Caco-2 (cell line): ENCODE measurements around the gene APH1B. TPM values are rescaled to one million over a fixed set of nuclear protein-coding genes. Genes with fewer than 3 reads are reported as not detected.
"Not testable (repeated sequence)": the region's sequence is repeated elsewhere in the genome, so short reads cannot be mapped to it uniquely, and the experiment has no call there.

ENCODE experiments used
- BruUV-seq: library from RNA; stranded (reverse); fragments of 400-500 nt; replicated peaks from 2 replicates; lab custom pipeline; 2021; lab: Mats Ljungman, UMichigan
- CTCF ChIA-PET: fragments of 300-600 bp; sonication (Branson Sonifier 250); formaldehyde crosslinking; loops from one replicate; lab custom pipeline; 2022; ENCODE audit warnings: antibody characterized with exemption; lab: Charles Lee
- POLR2A ChIA-PET: fragments of 300-600 bp; sonication (Branson Sonifier 250); formaldehyde crosslinking; loops from one replicate; lab custom pipeline; 2022; ENCODE audit warnings: antibody characterized with exemption; lab: Charles Lee
- DNase-seq, 2 experiments: peaks; one replicate each; pipeline versions ENCODE4 v3.0.0 to v3.0.0-alpha.2; 2020 to 2022
- H3K27me3 ChIP-seq: replicated peaks from 2 replicates; pipeline ENCODE4 v1.6.0; 2011; ENCODE audit warnings: low read length; ENCODE audit not compliant: control insufficient read depth, insufficient read depth
- H3K36me3 ChIP-seq: 2 replicates; pipeline ENCODE4 v1.5.1; 2011; ENCODE audit warnings: low read length; ENCODE audit not compliant: control insufficient read depth, insufficient read depth
- H3K4me1 ChIP-seq: fragments of 250-450 bp; sonication (Bioruptor Pico); 2 replicates; pipeline ENCODE4 v1.5.1; 2020; ENCODE audit warnings: mild to moderate bottlenecking
- H3K4me3 ChIP-seq: 2 replicates; pipeline ENCODE4 v1.5.1; 2011; ENCODE audit warnings: low read depth, mild to moderate bottlenecking, control low read depth, low read length
- H3K9me3 ChIP-seq: fragments of 250-450 bp; sonication (Bioruptor Pico); 2 replicates; pipeline ENCODE4 v1.5.1; 2020; ENCODE audit warnings: mild to moderate bottlenecking, moderate library complexity
- H3K27ac Mint-ChIP-seq: one replicate; pipeline ENCODE4 v1.8.0; 2022; ENCODE audit warnings: mixed read lengths; ENCODE audit not compliant: unreplicated experiment
- H3K27me3 Mint-ChIP-seq: one replicate; pipeline ENCODE4 v1.8.0; 2022; ENCODE audit warnings: mixed read lengths; ENCODE audit not compliant: insufficient read depth, unreplicated experiment
- H3K36me3 Mint-ChIP-seq: one replicate; pipeline ENCODE4 v1.8.0; 2022; ENCODE audit warnings: mild to moderate bottlenecking, mixed read lengths; ENCODE audit not compliant: insufficient read depth, unreplicated experiment
- H3K4me1 Mint-ChIP-seq: one replicate; pipeline ENCODE4 v1.8.0; 2022; ENCODE audit warnings: low read depth, mixed read lengths; ENCODE audit not compliant: unreplicated experiment
- H3K4me3 Mint-ChIP-seq: one replicate; pipeline ENCODE4 v1.8.0; 2022; ENCODE audit warnings: mild to moderate bottlenecking, moderate library complexity, mixed read lengths; ENCODE audit not compliant: unreplicated experiment
- H3K9me3 Mint-ChIP-seq: one replicate; pipeline ENCODE4 v1.8.0; 2022; ENCODE audit warnings: mixed read lengths; ENCODE audit not compliant: unreplicated experiment
- CTCF ChIP-seq, 2 experiments: fragments of 200-600 bp in 1 of 2; IDR thresholded peaks; 1 replicate in 1 of 2; 2 replicates in 1 of 2; pipeline versions ENCODE4 v1.5.1 to v1.8.0; 2011 to 2022; ENCODE audit warnings: antibody characterized with exemption in 1 of 2, control low read depth in 1 of 2, inconsistent platforms in 1 of 2, low read depth in 1 of 2, low read length in 1 of 2, mild to moderate bottlenecking in 1 of 2, moderate library complexity in 1 of 2; ENCODE audit not compliant: insufficient read depth in 1 of 2, severe bottlenecking in 1 of 2, unreplicated experiment in 1 of 2
- intact Hi-C: fragments of 100-400 bp; cut with micrococcal nuclease; formaldehyde crosslinking; loops from one replicate; pipeline ENCODE4 v1.10.0; 2022; ENCODE audit not compliant: unreplicated experiment
- total RNA-seq: library from RNA; stranded (reverse); gene quantifications from 2 replicates; pipeline ENCODE4 v1.2.3, GENCODE V29; 2022

APH1B gene
- total RNA-seq, 1 experiment from 2014 or later = 17.3 TPM

GRCh38 chr15:63233667-63234423 is 43.6 kb upstream of the APH1B start:
- POLR2A ChIA-PET = interaction anchor here (0.6 to 0.7 kb wide), 2 partner anchors 840 to 1952 kb away, joined by 3 read pairs; no protein-coding TSS in a partner anchor
- intact Hi-C loops = no loop called here
- Histone ChIP-seq H3K36me3 (no peaks in the 10 kb centered on the region), H3K4me1 (peaks cover 11% of the 10 kb centered on the region), H3K9me3 (no peaks in the 10 kb centered on the region), H3K27me3 (no peaks in the 10 kb centered on the region), H3K4me3 (no peak overlapping the region)
- no TSS peak for BruUV-seq
- DNase-seq = no peak
- Mint-ChIP-seq H3K27ac (no peak overlapping the region), H3K27me3 (no peaks in the 10 kb centered on the region), H3K36me3 (no peaks in the 10 kb centered on the region), H3K4me3 (no peak overlapping the region), H3K4me1 (peaks cover 8% of the 10 kb centered on the region), H3K9me3 (no peaks in the 10 kb centered on the region)
- no peak for TF ChIP-seq CTCF (IDR thresholded peaks at IDR 0.05; ENCODE audit: insufficient read depth in 1 of 2, low read depth in 1 of 2, low read length in 1 of 2, severe bottlenecking in 1 of 2, unreplicated experiment in 1 of 2)
- CTCF ChIA-PET = no interaction called here

- no peak for TF ChIP-seq CTCF (IDR thresholded peaks at IDR 0.05; ENCODE audit: insufficient read depth in 1 of 2, low read depth in 1 of 2, low read length in 1 of 2, severe bottlenecking in 1 of 2, unreplicated experiment in 1 of 2)
- CTCF ChIA-PET = no interaction called here
- Mint-ChIP-seq H3K4me3 (no peak overlapping the region), H3K4me1 (peaks cover 8% of the 10 kb centered on the region), H3K9me3 (no peaks in the 10 kb centered on the region), H3K36me3 (no peaks in the 10 kb centered on the region), H3K27me3 (no peaks in the 10 kb centered on the region), H3K27ac (no peak overlapping the region)
- POLR2A ChIA-PET = no interaction called here
- no peaks in the 10 kb centered on the region for H3K9me3 ChIP-seq
- no peaks in the 10 kb centered on the region for H3K36me3 ChIP-seq
- intact Hi-C loops = no loop called here
- no peak for DNase-seq
- peaks cover 11% of the 10 kb centered on the region for H3K4me1 ChIP-seq
- BruUV-seq = no TSS peak
- no peak overlapping the region for H3K4me3 ChIP-seq
- H3K27me3 ChIP-seq = no peaks in the 10 kb centered on the region
Measured at GRCh38 chr15:63234451-63234870, 42.9 kb upstream of the APH1B start.

GRCh38 chr15:63236272-63236671 is 41.1 kb upstream of the APH1B start:
- peaks cover 11% of the 10 kb centered on the region for H3K4me1 ChIP-seq
- peaks cover 8% of the 10 kb centered on the region for H3K4me1 Mint-ChIP-seq
- POLR2A ChIA-PET = no interaction called here

GRCh38 chr15:63237086-63237485 is 40.3 kb upstream of the APH1B start:
- H3K4me1 Mint-ChIP-seq, BruUV-seq, H3K9me3 ChIP-seq, H3K27me3 ChIP-seq, intact Hi-C loops, H3K36me3 ChIP-seq, H3K9me3 Mint-ChIP-seq, H3K27ac Mint-ChIP-seq, H3K4me3 ChIP-seq, POLR2A ChIA-PET, DNase-seq, H3K27me3 Mint-ChIP-seq, H3K4me3 Mint-ChIP-seq, H3K36me3 Mint-ChIP-seq, CTCF ChIA-PET: not testable (repeated sequence)
- H3K4me1 ChIP-seq = peaks cover 11% of the 10 kb centered on the region

More at GRCh38 chr15:63236272-63236671, 41.1 kb upstream of the APH1B start:
- TF ChIP-seq CTCF (IDR thresholded peaks at IDR 0.05; ENCODE audit: insufficient read depth in 1 of 2, low read depth in 1 of 2, low read length in 1 of 2, severe bottlenecking in 1 of 2, unreplicated experiment in 1 of 2) = no peak
- Mint-ChIP-seq H3K4me3 (no peak overlapping the region), H3K9me3 (no peaks in the 10 kb centered on the region), H3K36me3 (no peaks in the 10 kb centered on the region), H3K27me3 (no peaks in the 10 kb centered on the region), H3K27ac (no peak overlapping the region)
- intact Hi-C loops = no loop called here
- no peak for DNase-seq
- Histone ChIP-seq H3K4me3 (no peak overlapping the region), H3K9me3 (no peaks in the 10 kb centered on the region), H3K27me3 (no peaks in the 10 kb centered on the region), H3K36me3 (no peaks in the 10 kb centered on the region)
- CTCF ChIA-PET = no interaction called here
- BruUV-seq = no TSS peak
